Type B pancreatic cell (in vitro differentiated cells): ENCODE measurements around the gene GRIFIN. TPM values are rescaled to one million over a fixed set of nuclear protein-coding genes. Genes with fewer than 3 reads are reported as not detected.
A peak's percentile ranks its signal among the peaks of the same experiment; 100 is the strongest.

Experiments
- DNase-seq: peaks from one replicate; pipeline ENCODE4 v3.0.0; 2021; ENCODE audit warnings: mixed read lengths; ENCODE audit not compliant: unreplicated experiment; ENCODE audit errors: extremely low spot score
- H3K27ac Mint-ChIP-seq: 2 replicates; pipeline ENCODE4 v1.8.0; 2021; ENCODE audit warnings: mild to moderate bottlenecking, mixed read lengths
- H3K27me3 Mint-ChIP-seq: 2 replicates; pipeline ENCODE4 v1.8.0; 2021; ENCODE audit warnings: mixed read lengths
- H3K36me3 Mint-ChIP-seq: 2 replicates; pipeline ENCODE4 v1.8.0; 2021; ENCODE audit warnings: mixed read lengths
- H3K4me1 Mint-ChIP-seq: one replicate; pipeline ENCODE4 v1.8.0; 2021; ENCODE audit warnings: mixed read lengths; ENCODE audit not compliant: unreplicated experiment
- H3K4me3 Mint-ChIP-seq: 2 replicates; pipeline ENCODE4 v1.8.0; 2021; ENCODE audit warnings: mild to moderate bottlenecking, mixed read lengths
- H3K9me3 Mint-ChIP-seq: 2 replicates; pipeline ENCODE4 v1.8.0; 2021; ENCODE audit warnings: mixed read lengths
- CTCF ChIP-seq: fragments of 200-600 bp; sonication (generic); conservative IDR thresholded peaks from 2 replicates; pipeline ENCODE4 v1.5.0; 2021; ENCODE audit warnings: antibody characterized with exemption, mild to moderate bottlenecking
- total RNA-seq: library from RNA; stranded (reverse); gene quantifications from 2 replicates; pipeline ENCODE4 v1.2.1, GENCODE V29; 2021; ENCODE audit warnings: low replicate concordance

Gene GRIFIN
- total RNA-seq, 1 donor from 2014 or later, result not detected

- peak; percentile 81 for TF ChIP-seq CTCF
- Mint-ChIP-seq H3K9me3 (no peaks in the 10 kb centered on the region), H3K27ac (no peak overlapping the region), H3K4me3 (no peak overlapping the region), H3K36me3 (no peaks in the 10 kb centered on the region), H3K27me3 (no peaks in the 10 kb centered on the region), H3K4me1 (peaks cover 9% of the 10 kb centered on the region)
- DNase-seq, result peak; percentile 70
Measured at GRCh38 chr7:2477447-2478398, 1.5 kb upstream of the GRIFIN start.

GRCh38 chr7:2476776-2477446 lies 713 bp upstream of the GRIFIN start:
- TF ChIP-seq CTCF, result no peak
- DNase-seq, result no peak
- no peaks in the 10 kb centered on the region for H3K9me3 Mint-ChIP-seq
- no peaks in the 10 kb centered on the region for H3K36me3 Mint-ChIP-seq
- no peak overlapping the region for H3K4me3 Mint-ChIP-seq
- no peak overlapping the region for H3K27ac Mint-ChIP-seq
- H3K4me1 Mint-ChIP-seq, result peaks cover 9% of the 10 kb centered on the region
- H3K27me3 Mint-ChIP-seq, result no peaks in the 10 kb centered on the region

- peaks cover under 1% of the 10 kb centered on the region for H3K27me3 Mint-ChIP-seq
- no peak overlapping the region for H3K4me3 Mint-ChIP-seq
- TF ChIP-seq CTCF, result no peak
- no peak overlapping the region for H3K27ac Mint-ChIP-seq
- H3K4me1 Mint-ChIP-seq, result peaks cover 10% of the 10 kb centered on the region
- no peaks in the 10 kb centered on the region for H3K9me3 Mint-ChIP-seq
- H3K36me3 Mint-ChIP-seq, result no peaks in the 10 kb centered on the region
- DNase-seq, result no peak
Measured at GRCh38 chr7:2475678-2476015, 551 bp downstream of the GRIFIN start.

- DNase-seq, result no peak
- H3K27ac Mint-ChIP-seq, result no peak overlapping the region
- H3K9me3 Mint-ChIP-seq, result no peaks in the 10 kb centered on the region
- no peak for TF ChIP-seq CTCF
- peaks cover 14% of the 10 kb centered on the region for H3K4me1 Mint-ChIP-seq
- no peak overlapping the region for H3K4me3 Mint-ChIP-seq
- peaks cover 4% of the 10 kb centered on the region for H3K27me3 Mint-ChIP-seq
- H3K36me3 Mint-ChIP-seq, result no peaks in the 10 kb centered on the region
Measured at GRCh38 chr7:2474813-2475677, 1.2 kb downstream of the GRIFIN start.

- no peak for TF ChIP-seq CTCF
- Mint-ChIP-seq H3K9me3 (no peaks in the 10 kb centered on the region), H3K36me3 (no peaks in the 10 kb centered on the region), H3K4me3 (no peak overlapping the region), H3K27me3 (peaks cover 4% of the 10 kb centered on the region), H3K4me1 (peaks cover 11% of the 10 kb centered on the region), H3K27ac (no peak overlapping the region)
- no peak for DNase-seq
Measured at GRCh38 chr7:2474224-2474623, 2.0 kb downstream of the GRIFIN start.
